8988T (cell line): Measurements from ENCODE around the gene LRGUK.
"Not testable (repeated sequence)": the region's sequence is repeated elsewhere in the genome, so short reads cannot be mapped to it uniquely, and the experiment has no call there.

Experiments
- DNase-seq: peaks from one replicate; pipeline ENCODE4 v3.0.0; 2011

Gene LRGUK

GRCh38 chr7:134248196-134248595 is 121.1 kb downstream of the LRGUK start:
- DNase-seq: no peak

GRCh38 chr7:134254311-134254710 is 127.2 kb downstream of the LRGUK start:
- DNase-seq: no peak

- no peak for DNase-seq
Measured at GRCh38 chr7:134255814-134256213, 128.7 kb downstream of the LRGUK start.

GRCh38 chr7:134262322-134262721 is 135.2 kb downstream of the LRGUK start:
- no peak for DNase-seq

GRCh38 chr7:134276951-134277350 is 149.8 kb downstream of the LRGUK start:
- DNase-seq: no peak

GRCh38 chr7:134278502-134279153 is 151.5 kb downstream of the LRGUK start:
- DNase-seq: no peak

GRCh38 chr7:134279336-134279735 is 152.2 kb downstream of the LRGUK start:
- no peak for DNase-seq

- no peak for DNase-seq
Measured at GRCh38 chr7:134279898-134280297, 152.8 kb downstream of the LRGUK start.

- DNase-seq: no peak
Measured at GRCh38 chr7:134280508-134280907, 153.4 kb downstream of the LRGUK start.

GRCh38 chr7:134284011-134284410 is 156.9 kb downstream of the LRGUK start:
- DNase-seq: no peak

- DNase-seq: no peak
Measured at GRCh38 chr7:134284952-134285351, 157.8 kb downstream of the LRGUK start.

- no peak for DNase-seq
Measured at GRCh38 chr7:134287916-134288659, 160.9 kb downstream of the LRGUK start.

GRCh38 chr7:134289423-134289822 is 162.3 kb downstream of the LRGUK start:
- DNase-seq: no peak

- no peak for DNase-seq
Measured at GRCh38 chr7:134289841-134290240, 162.7 kb downstream of the LRGUK start.

- DNase-seq: no peak
Measured at GRCh38 chr7:134290286-134290685, 163.1 kb downstream of the LRGUK start.

GRCh38 chr7:134293002-134293740 is 166.0 kb downstream of the LRGUK start:
- DNase-seq: no peak

- DNase-seq: not testable (repeated sequence)
Measured at GRCh38 chr7:134295982-134296381, 168.8 kb downstream of the LRGUK start.

- DNase-seq: no peak
Measured at GRCh38 chr7:134297489-134297888, 170.3 kb downstream of the LRGUK start.

- DNase-seq: no peak
Measured at GRCh38 chr7:134298902-134299683, 172.0 kb downstream of the LRGUK start.

- no peak for DNase-seq
Measured at GRCh38 chr7:134300988-134301387, 173.8 kb downstream of the LRGUK start.

GRCh38 chr7:134301592-134301991 is 174.5 kb downstream of the LRGUK start:
- DNase-seq: no peak

- no peak for DNase-seq
Measured at GRCh38 chr7:134302120-134302519, 175.0 kb downstream of the LRGUK start.

GRCh38 chr7:134307320-134307719 is 180.2 kb downstream of the LRGUK start:
- no peak for DNase-seq
